NCI-H345 (cell line): Measurements from ENCODE around the gene PPP2R5C.
"Not testable (repeated sequence)": the region's sequence is repeated elsewhere in the genome, so short reads cannot be mapped to it uniquely, and the experiment has no call there.

Experiments used
- DNase-seq: peaks from one replicate; lab custom pipeline; 2025; lab: John Stamatoyannopoulos, UW

Gene PPP2R5C

GRCh38 chr14:101781240-101782061 lies 19.9 kb downstream of the PPP2R5C start:
- DNase-seq, result no peak

GRCh38 chr14:101783260-101784016 lies 21.9 kb downstream of the PPP2R5C start:
- DNase-seq, result no peak

- no peak for DNase-seq
These were observed 23.1 kb downstream of the PPP2R5C start for GRCh38 chr14:101784631-101785030.

GRCh38 chr14:101788016-101788635 lies 26.6 kb downstream of the PPP2R5C start:
- DNase-seq, result no peak

GRCh38 chr14:101789222-101789621 lies 27.7 kb downstream of the PPP2R5C start:
- no peak for DNase-seq

GRCh38 chr14:101790232-101790631 lies 28.7 kb downstream of the PPP2R5C start:
- no peak for DNase-seq

- DNase-seq, result no peak
These were observed 30.5 kb downstream of the PPP2R5C start for GRCh38 chr14:101791919-101792572.

- DNase-seq, result no peak
These were observed 34.5 kb downstream of the PPP2R5C start for GRCh38 chr14:101796016-101796415.

- no peak for DNase-seq
These were observed 35.0 kb downstream of the PPP2R5C start for GRCh38 chr14:101796479-101796878.

- DNase-seq, result no peak
These were observed 36.3 kb downstream of the PPP2R5C start for GRCh38 chr14:101797856-101798255.

GRCh38 chr14:101804373-101804772 lies 42.9 kb downstream of the PPP2R5C start:
- DNase-seq, result not testable (repeated sequence)

GRCh38 chr14:101806252-101806651 lies 44.7 kb downstream of the PPP2R5C start:
- DNase-seq, result not testable (repeated sequence)

GRCh38 chr14:101808020-101808641 lies 46.6 kb downstream of the PPP2R5C start:
- no peak for DNase-seq

- no peak for DNase-seq
These were observed 47.6 kb downstream of the PPP2R5C start for GRCh38 chr14:101808894-101809670.

- DNase-seq, result peak; percentile 94
These were observed 48.4 kb downstream of the PPP2R5C start for GRCh38 chr14:101809671-101810514.

GRCh38 chr14:101810897-101811621 lies 49.5 kb downstream of the PPP2R5C start:
- no peak for DNase-seq

- no peak for DNase-seq
These were observed 50.6 kb downstream of the PPP2R5C start for GRCh38 chr14:101812071-101812470.

GRCh38 chr14:101813171-101813759 lies 51.8 kb downstream of the PPP2R5C start:
- no peak for DNase-seq

- no peak for DNase-seq
These were observed 52.3 kb downstream of the PPP2R5C start for GRCh38 chr14:101813833-101814232.
